HCT116 (cell line): ENCODE results near the gene XRCC3. TPM values are rescaled to one million over a fixed set of nuclear protein-coding genes. Genes with fewer than 3 reads are reported as not detected.
"Not testable (repeated sequence)": the region's sequence is repeated elsewhere in the genome, so short reads cannot be mapped to it uniquely, and the experiment has no call there.

Source experiments
- ATAC-seq: fragments of 200-7000 bp; cut with Tn5 transposase; 2 replicates; pipeline ENCODE4 v1.9.1; 2020; ENCODE audit warnings: mild to moderate bottlenecking, moderate library complexity
- BruUV-seq: library from RNA; stranded (reverse); fragments of 400-500 nt; replicated peaks from 2 replicates; lab custom pipeline; 2021; lab: Mats Ljungman, UMichigan
- CTCF ChIA-PET: fragments of 300-600 bp; sonication (Branson Sonifier 250); formaldehyde crosslinking; loops from one replicate; lab custom pipeline; 2021; ENCODE audit warnings: antibody characterized with exemption; lab: Charles Lee
- POLR2A ChIA-PET: fragments of 300-600, 350-600 bp; sonication (Branson Sonifier 250); formaldehyde crosslinking; loops from one replicate; lab custom pipeline; 2021; ENCODE audit warnings: antibody characterized with exemption; lab: Charles Lee
- RAD21 ChIA-PET, 2 experiments: fragments of 300-600 bp; sonication (Branson Sonifier 250); formaldehyde crosslinking; loops; one replicate each; lab custom pipeline; 2023; ENCODE audit warnings: low total read pairs in 2 of 2; ENCODE audit not compliant: uncharacterized antibody in 2 of 2, unreplicated experiment in 2 of 2, low non-redundant PET in 1 of 2; lab: Charles Lee
- DNase-seq: peaks from one replicate; pipeline ENCODE4 v3.0.0-alpha.2; 2010; ENCODE audit warnings: low read depth, low spot score
- H2AFZ ChIP-seq: fragments of 200-600 bp; shearing (Covaris generic), sonication (generic); 2 replicates; pipeline ENCODE4 v1.6.1; 2017; ENCODE audit warnings: low read depth, mixed run types, mixed read lengths, antibody characterized with exemption, low read length; ENCODE audit not compliant: poor library complexity, severe bottlenecking
- H3K27ac ChIP-seq: 2 replicates; pipeline ENCODE4 v1.5.1; 2012; ENCODE audit warnings: low read depth, low read length
- H3K27me3 ChIP-seq: fragments of 200-600 bp; sonication (generic); 2 replicates; pipeline ENCODE4 v1.6.1; 2016; ENCODE audit warnings: mixed run types, low read length, mixed read lengths; ENCODE audit not compliant: insufficient read depth
- H3K36me3 ChIP-seq, 2 experiments: fragments of 200-500 bp in 1 of 2; fragments of 200-600 bp in 1 of 2; sonication (Bioruptor generic) in 1 of 2; sonication (generic) in 1 of 2; 2 replicates each; pipeline versions ENCODE4 v1.5.1 to v1.6.1; 2014 to 2016; ENCODE audit warnings: low read length in 2 of 2, inconsistent platforms in 1 of 2, mixed read lengths in 1 of 2, mixed run types in 1 of 2; ENCODE audit not compliant: insufficient read depth in 2 of 2, control insufficient read depth in 1 of 2
- H3K4me1 ChIP-seq, 2 experiments: fragments of 200-600 bp in 1 of 2; sonication (generic) in 1 of 2; 2 replicates each; pipeline versions ENCODE4 v1.5.1 to v1.6.1; 2012 to 2017; ENCODE audit warnings: low read length in 2 of 2, inconsistent platforms in 1 of 2, mild to moderate bottlenecking in 1 of 2, mixed read lengths in 1 of 2, mixed run types in 1 of 2, moderate library complexity in 1 of 2; ENCODE audit not compliant: insufficient read depth in 2 of 2, control insufficient read depth in 1 of 2
- H3K4me2 ChIP-seq: fragments of 200-600 bp; sonication (generic); 2 replicates; pipeline ENCODE4 v1.6.1; 2017; ENCODE audit warnings: mixed run types, low read length, mixed read lengths
- H3K4me3 ChIP-seq, 2 experiments: fragments of 200-600 bp in 1 of 2; sonication (generic) in 1 of 2; replicated peaks in 1 of 2; 2 replicates each; pipeline ENCODE4 v1.5.1; 2011 to 2016; ENCODE audit warnings: low read length in 2 of 2, control low read depth in 1 of 2, low read depth in 1 of 2, mild to moderate bottlenecking in 1 of 2, mixed read lengths in 1 of 2, mixed run types in 1 of 2
- H3K79me2 ChIP-seq: fragments of 200-600 bp; sonication (generic); 2 replicates; pipeline ENCODE4 v1.6.1; 2017; ENCODE audit warnings: mild to moderate bottlenecking, mixed run types, low read length, moderate library complexity, mixed read lengths; ENCODE audit not compliant: insufficient read depth
- H3K9ac ChIP-seq: fragments of 200-600 bp; sonication (generic); 2 replicates; pipeline ENCODE4 v1.6.1; 2016; ENCODE audit warnings: low read length, mixed read lengths
- H3K9me2 ChIP-seq: fragments of 200-600 bp; sonication (generic), shearing (Covaris generic); 2 replicates; pipeline ENCODE4 v1.6.1; 2017; ENCODE audit warnings: mixed run types, mild to moderate bottlenecking, moderate library complexity; ENCODE audit not compliant: insufficient read depth
- H3K9me3 ChIP-seq, 2 experiments: fragments of 200-500 bp in 1 of 2; fragments of 200-600 bp in 1 of 2; sonication (Bioruptor generic) in 1 of 2; sonication (generic) in 1 of 2; 2 replicates each; pipeline ENCODE4 v1.6.1; 2014 to 2017; ENCODE audit warnings: low read length in 2 of 2, mixed read lengths in 2 of 2, inconsistent platforms in 1 of 2, low read depth in 1 of 2, mild to moderate bottlenecking in 1 of 2, mixed run types in 1 of 2, moderate library complexity in 1 of 2; ENCODE audit not compliant: control insufficient read depth in 1 of 2, insufficient read depth in 1 of 2
- H4K20me1 ChIP-seq: fragments of 200-600 bp; sonication (generic), shearing (Covaris generic); 2 replicates; pipeline ENCODE4 v1.6.1; 2017; ENCODE audit warnings: mixed run types, mild to moderate bottlenecking, moderate library complexity; ENCODE audit not compliant: insufficient read depth
- ELF1 ChIP-seq: IDR thresholded peaks from 2 replicates; pipeline ENCODE4 v1.6.1; 2012; ENCODE audit warnings: low read depth, borderline replicate concordance
- RAD21 ChIP-seq: IDR thresholded peaks from 2 replicates; pipeline ENCODE4 v1.6.1; 2012; ENCODE audit warnings: low read depth, mild to moderate bottlenecking
- REST ChIP-seq: IDR thresholded peaks from 2 replicates; pipeline ENCODE4 v1.6.1; 2012; ENCODE audit warnings: low read depth
- intact Hi-C: fragments of 100-400 bp; cut with micrococcal nuclease; formaldehyde crosslinking; loops from 2 replicates; pipeline ENCODE4 v1.10.0; 2022
- total RNA-seq: library from RNA; stranded (reverse); gene quantifications from one replicate; pipeline ENCODE4 v1.2.1, GENCODE V29; 2021; ENCODE audit not compliant: unreplicated experiment

Gene XRCC3
- total RNA-seq, 1 experiment from 2014 or later, result 48.7 TPM

- DNase-seq, result no peak
- TF ChIP-seq REST (no peak), RAD21 (no peak), ELF1 (no peak)
- peaks cover 8 to 16% of the 10 kb centered on the region in 2 experiments; a peak in 3 of 4 replicates for H3K36me3 ChIP-seq
- intact Hi-C loops, result no loop called here
- no peaks in the 10 kb centered on the region; a peak in 1 of 4 replicates for H3K4me1 ChIP-seq
- peaks cover 13% of the 10 kb centered on the region; the same call in 1 of the 2 replicates for H3K79me2 ChIP-seq
- H4K20me1 ChIP-seq, result peaks cover 5% of the 10 kb centered on the region; the same call in 1 of the 2 replicates
- no TSS peak for BruUV-seq
- H3K9me3 ChIP-seq, result no peaks in the 10 kb centered on the region
- no peak for ATAC-seq
- no peak overlapping the region for H3K9ac ChIP-seq
- H3K27me3 ChIP-seq, result no peaks in the 10 kb centered on the region
- no peak overlapping the region for H2AFZ ChIP-seq
- H3K4me2 ChIP-seq, result no peak overlapping the region
- RAD21 ChIA-PET, result no interaction called here
- no peaks in the 10 kb centered on the region for H3K9me2 ChIP-seq
- CTCF ChIA-PET, result no interaction called here
- POLR2A ChIA-PET, result no interaction called here
- no peak overlapping the region for H3K4me3 ChIP-seq
- no peak overlapping the region for H3K27ac ChIP-seq
These were observed 23.1 kb downstream of the XRCC3 start for GRCh38 chr14:103692159-103692558.

GRCh38 chr14:103691655-103692054 is 23.6 kb downstream of the XRCC3 start:
- POLR2A ChIA-PET, H3K4me3 ChIP-seq, intact Hi-C loops, H3K4me2 ChIP-seq, H3K27me3 ChIP-seq, H3K27ac ChIP-seq, H3K9me3 ChIP-seq, CTCF ChIA-PET, H3K9ac ChIP-seq, BruUV-seq, H3K4me1 ChIP-seq, H3K9me2 ChIP-seq, RAD21 ChIA-PET, DNase-seq, H2AFZ ChIP-seq, H4K20me1 ChIP-seq, ATAC-seq: not testable (repeated sequence)
- Histone ChIP-seq H3K36me3 (peaks cover 11 to 21% of the 10 kb centered on the region in 2 experiments; a peak in 3 of 4 replicates), H3K79me2 (peaks cover 13% of the 10 kb centered on the region; the same call in 1 of the 2 replicates)
